Colonic mucosa (tissue), 4 donors: Measurements from ENCODE around the gene CHN2. TPM values are rescaled to one million over a fixed set of nuclear protein-coding genes. Genes with fewer than 3 reads are reported as not detected.

Experiments used
- DNase-seq: peaks from one replicate; pipeline ENCODE4 v3.0.0-alpha.2; 2020
- H3K27ac ChIP-seq: fragments of 200-600 bp; one replicate; pipeline ENCODE4 v1.8.0; 2021
- H3K27me3 ChIP-seq: fragments of 200-600 bp; one replicate; pipeline ENCODE4 v1.8.0; 2021
- H3K36me3 ChIP-seq: fragments of 200-600 bp; one replicate; pipeline ENCODE4 v1.8.0; 2021
- H3K4me1 ChIP-seq: fragments of 200-600 bp; one replicate; pipeline ENCODE4 v1.8.0; 2021; ENCODE audit warnings: mild to moderate bottlenecking
- H3K4me3 ChIP-seq: fragments of 200-600 bp; one replicate; pipeline ENCODE4 v1.8.0; 2021
- H3K9ac ChIP-seq, 2 donors: one replicate each; pipeline ENCODE4 v1.7.0; 2013; ENCODE audit warnings: control low read depth in 2 of 2, low read depth in 2 of 2, low read length in 2 of 2
- H3K9me3 ChIP-seq: fragments of 200-600 bp; one replicate; pipeline ENCODE4 v1.8.0; 2021
- intact Hi-C: fragments of 100-400 bp; cut with DNase I; formaldehyde crosslinking; loops from one replicate; pipeline ENCODE4 v1.14.1; 2022
- total RNA-seq, 2 donors: library from RNA; stranded (reverse); fragmentation: NEBNext Ultra II Directional in 1 of 2; extraction: Animal tissue kit (Norgen Biotek cat#: 25700) in 1 of 2; gene quantifications; one replicate each; pipeline ENCODE4 v1.2.1, GENCODE V29; 2021
- TF ChIP-seq, protein P1 (sequence below): fragments of 200-600 bp; IDR thresholded peaks from one replicate; pipeline ENCODE4 v1.8.0; 2022; ENCODE audit warnings: antibody characterized with exemption, mild to moderate bottlenecking
- donor health status: healthy.
- donor health status: DM: no; HTN: no; CAD: no.
- donor health status: DM: no; HTN: no; CAD: no.

CHN2 gene
- total RNA-seq, 2 donors from 2014 or later: 12.8 to 19.8 TPM

DNA sequence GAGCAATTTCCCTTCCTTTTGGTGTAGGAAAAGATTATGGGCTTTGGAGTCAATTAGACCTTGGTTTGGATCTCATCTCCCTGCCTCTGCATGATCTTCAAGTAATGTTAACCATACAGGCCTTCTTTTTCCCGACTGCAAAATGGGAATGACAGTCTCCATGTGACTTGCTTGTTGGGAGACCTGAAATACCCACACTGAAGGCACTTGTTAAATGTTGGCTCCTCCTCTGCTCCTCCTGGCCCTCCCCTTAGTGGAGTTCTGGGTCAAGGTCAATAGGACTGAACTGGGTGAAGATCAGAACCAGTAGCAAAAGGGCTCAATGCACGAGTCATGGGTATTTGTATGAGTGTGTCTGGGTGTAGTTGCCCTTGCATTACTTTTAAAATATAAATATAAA is 189.7 kb downstream of the CHN2 start:
- H3K9ac ChIP-seq: no peak overlapping the region

GRCh38 chr7:29385214-29385814 is 190.7 kb downstream of the CHN2 start:
- H3K27me3 ChIP-seq: no peaks in the 10 kb centered on the region
- H3K9ac ChIP-seq: no peak overlapping the region
- no peak overlapping the region for H3K4me3 ChIP-seq
- intact Hi-C loops: no loop called here
- TF ChIP-seq, protein P1, sequence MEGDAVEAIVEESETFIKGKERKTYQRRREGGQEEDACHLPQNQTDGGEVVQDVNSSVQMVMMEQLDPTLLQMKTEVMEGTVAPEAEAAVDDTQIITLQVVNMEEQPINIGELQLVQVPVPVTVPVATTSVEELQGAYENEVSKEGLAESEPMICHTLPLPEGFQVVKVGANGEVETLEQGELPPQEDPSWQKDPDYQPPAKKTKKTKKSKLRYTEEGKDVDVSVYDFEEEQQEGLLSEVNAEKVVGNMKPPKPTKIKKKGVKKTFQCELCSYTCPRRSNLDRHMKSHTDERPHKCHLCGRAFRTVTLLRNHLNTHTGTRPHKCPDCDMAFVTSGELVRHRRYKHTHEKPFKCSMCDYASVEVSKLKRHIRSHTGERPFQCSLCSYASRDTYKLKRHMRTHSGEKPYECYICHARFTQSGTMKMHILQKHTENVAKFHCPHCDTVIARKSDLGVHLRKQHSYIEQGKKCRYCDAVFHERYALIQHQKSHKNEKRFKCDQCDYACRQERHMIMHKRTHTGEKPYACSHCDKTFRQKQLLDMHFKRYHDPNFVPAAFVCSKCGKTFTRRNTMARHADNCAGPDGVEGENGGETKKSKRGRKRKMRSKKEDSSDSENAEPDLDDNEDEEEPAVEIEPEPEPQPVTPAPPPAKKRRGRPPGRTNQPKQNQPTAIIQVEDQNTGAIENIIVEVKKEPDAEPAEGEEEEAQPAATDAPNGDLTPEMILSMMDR: no peak
- H3K9me3 ChIP-seq: no peaks in the 10 kb centered on the region
- H3K27ac ChIP-seq: no peak overlapping the region
- H3K4me1 ChIP-seq: no peaks in the 10 kb centered on the region
- no peak for DNase-seq
- no peaks in the 10 kb centered on the region for H3K36me3 ChIP-seq

More for the DNA sequence above, 189.7 kb downstream of the CHN2 start:
- Histone ChIP-seq H3K36me3 (no peaks in the 10 kb centered on the region), H3K9me3 (no peaks in the 10 kb centered on the region), H3K27ac (no peak overlapping the region), H3K4me3 (no peak overlapping the region), H3K27me3 (no peaks in the 10 kb centered on the region), H3K4me1 (no peaks in the 10 kb centered on the region)
- no peak for DNase-seq
- intact Hi-C loops: no loop called here
- TF ChIP-seq, protein P1: no peak

DNA sequence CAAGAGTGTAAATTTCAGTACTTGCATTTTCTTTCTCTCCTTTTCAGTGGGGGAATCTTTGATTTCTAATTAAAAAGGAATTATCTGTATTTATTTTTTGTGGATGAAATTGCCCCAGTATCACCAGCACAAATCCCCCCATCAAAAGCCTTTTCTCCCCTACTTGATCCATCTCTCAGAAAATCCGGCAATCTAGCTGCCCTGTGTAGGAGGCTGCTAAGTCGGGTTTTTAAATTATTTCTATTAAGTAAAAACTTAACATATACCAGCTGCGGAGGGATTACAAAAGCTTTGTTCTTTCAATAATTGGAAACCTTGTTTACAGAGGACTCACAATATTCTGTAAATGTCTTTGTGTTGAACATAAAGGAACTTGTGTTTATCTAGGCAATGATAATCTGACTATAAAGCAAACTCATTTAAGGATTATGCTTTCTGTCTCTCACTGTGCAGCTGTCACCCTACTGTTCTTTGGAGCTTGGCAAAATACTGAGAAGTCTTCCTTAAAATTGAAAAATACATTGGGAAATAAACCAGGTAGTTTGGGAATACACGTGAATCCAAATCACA is 191.7 kb downstream of the CHN2 start:
- no peaks in the 10 kb centered on the region for H3K9me3 ChIP-seq
- intact Hi-C loops: no loop called here
- TF ChIP-seq, protein P1: no peak
- no peak for DNase-seq
- no peak overlapping the region for H3K4me3 ChIP-seq
- H3K27me3 ChIP-seq: no peaks in the 10 kb centered on the region
- H3K36me3 ChIP-seq: no peaks in the 10 kb centered on the region
- H3K4me1 ChIP-seq: no peaks in the 10 kb centered on the region
- H3K27ac ChIP-seq: no peak overlapping the region
- H3K9ac ChIP-seq: no peak overlapping the region

DNA sequence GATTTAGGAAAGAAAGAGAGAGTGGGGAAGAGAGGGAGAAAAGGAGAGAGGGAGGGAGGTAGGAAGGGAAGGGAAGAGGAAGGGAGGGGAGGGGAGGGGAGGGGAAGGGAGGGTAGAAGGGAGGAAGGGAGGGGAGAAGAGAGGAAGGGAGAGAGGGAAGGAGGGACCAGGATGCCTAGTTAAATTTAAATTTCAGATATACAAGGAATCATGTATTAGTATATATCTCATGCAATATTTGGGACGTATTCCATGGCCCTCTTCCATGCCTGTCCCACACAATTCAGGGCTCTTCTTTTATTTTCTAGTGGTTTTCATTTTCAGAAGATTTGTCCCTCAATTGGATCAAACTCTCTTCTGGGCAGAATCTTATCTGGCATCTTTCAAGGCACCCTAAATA is 196.7 kb downstream of the CHN2 start:
- no peak for DNase-seq
- no peak overlapping the region for H3K9ac ChIP-seq
- no peak overlapping the region for H3K27ac ChIP-seq
- H3K36me3 ChIP-seq: no peaks in the 10 kb centered on the region
- H3K27me3 ChIP-seq: no peaks in the 10 kb centered on the region
- TF ChIP-seq, protein P1: no peak
- H3K4me1 ChIP-seq: no peaks in the 10 kb centered on the region
- H3K9me3 ChIP-seq: no peaks in the 10 kb centered on the region
- H3K4me3 ChIP-seq: no peak overlapping the region
- intact Hi-C loops: no loop called here

DNA sequence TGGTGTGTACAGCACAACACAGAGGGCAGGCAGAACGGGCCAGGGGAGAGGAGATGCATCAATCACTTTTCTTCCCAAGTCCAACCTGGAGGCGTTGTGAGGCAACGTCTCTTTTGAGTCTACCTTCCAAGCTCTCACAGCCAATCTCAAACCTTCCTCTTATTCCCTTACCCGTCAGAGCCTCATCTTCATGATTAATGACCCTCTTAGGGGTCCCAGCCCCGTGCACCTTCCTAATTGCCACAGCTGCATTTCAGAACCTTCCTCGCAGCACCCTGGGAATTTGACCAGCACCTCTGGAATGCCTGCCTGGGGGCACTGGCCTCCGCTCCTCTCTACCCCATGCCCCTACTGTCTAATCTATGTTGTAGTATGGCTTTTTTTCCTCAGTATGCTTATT is 199.7 kb downstream of the CHN2 start:
- H3K9ac ChIP-seq: no peak overlapping the region
- H3K4me3 ChIP-seq: no peak overlapping the region
- intact Hi-C loops: no loop called here
- H3K27me3 ChIP-seq: no peaks in the 10 kb centered on the region
- TF ChIP-seq, protein P1: no peak
- DNase-seq: no peak
- no peaks in the 10 kb centered on the region for H3K4me1 ChIP-seq
- no peaks in the 10 kb centered on the region for H3K36me3 ChIP-seq
- H3K27ac ChIP-seq: no peak overlapping the region
- no peaks in the 10 kb centered on the region for H3K9me3 ChIP-seq
